HG03066 (cell line): Measurements from ENCODE around the gene RYR1.
"Not testable (repeated sequence)": the region's sequence is repeated elsewhere in the genome, so short reads cannot be mapped to it uniquely, and the experiment has no call there.

Source experiments
- ATAC-seq: cut with Tn5 transposase; IDR thresholded peaks from one replicate; pipeline ENCODE4 v1.9.1; 2021; ENCODE audit warnings: low read depth; ENCODE audit not compliant: unreplicated experiment

RYR1 gene

GRCh38 chr19:38425810-38426466, 7.6 kb upstream of the RYR1 start, which contains the start of gene RASGRP4:
TSS of gene RASGRP4 (minus strand) at chr19:38426219. CDS start at chr19:38426091, 128 bp downstream.
- no peak for ATAC-seq

- not testable (repeated sequence) for ATAC-seq
Measured at GRCh38 chr19:38427035-38427677, 6.3 kb upstream of the RYR1 start.

GRCh38 chr19:38429055-38429810, 4.3 kb upstream of the RYR1 start:
- ATAC-seq: no peak

GRCh38 chr19:38429811-38430156, 3.7 kb upstream of the RYR1 start:
- no peak for ATAC-seq

GRCh38 chr19:38430931-38431330, 2.6 kb upstream of the RYR1 start:
- no peak for ATAC-seq

GRCh38 chr19:38434549-38435051, 1.1 kb downstream of the RYR1 start:
- no peak for ATAC-seq

GRCh38 chr19:38437295-38437694, 3.8 kb downstream of the RYR1 start:
- no peak for ATAC-seq

GRCh38 chr19:38437917-38438316, 4.4 kb downstream of the RYR1 start:
- ATAC-seq: no peak

- no peak for ATAC-seq
Measured at GRCh38 chr19:38440592-38440991, 7.1 kb downstream of the RYR1 start.

GRCh38 chr19:38441657-38442348, 8.3 kb downstream of the RYR1 start:
- no peak for ATAC-seq

- no peak for ATAC-seq
Measured at GRCh38 chr19:38442736-38443135, 9.2 kb downstream of the RYR1 start.

- ATAC-seq: no peak
Measured at GRCh38 chr19:38443458-38443999, 10.0 kb downstream of the RYR1 start.

GRCh38 chr19:38444026-38444425, 10.5 kb downstream of the RYR1 start:
- no peak for ATAC-seq

GRCh38 chr19:38445362-38445761, 11.9 kb downstream of the RYR1 start:
- no peak for ATAC-seq

GRCh38 chr19:38448225-38448624, 14.7 kb downstream of the RYR1 start:
- ATAC-seq: no peak

GRCh38 chr19:38449518-38449917, 16.0 kb downstream of the RYR1 start:
- no peak for ATAC-seq

- no peak for ATAC-seq
Measured at GRCh38 chr19:38451036-38451435, 17.5 kb downstream of the RYR1 start.

- ATAC-seq: no peak
Measured at GRCh38 chr19:38451629-38452028, 18.1 kb downstream of the RYR1 start.

- ATAC-seq: no peak
Measured at GRCh38 chr19:38452430-38453366, 19.2 kb downstream of the RYR1 start.

- ATAC-seq: no peak
Measured at GRCh38 chr19:38453596-38453995, 20.1 kb downstream of the RYR1 start.
